Activated CD8-positive, alpha-beta memory T cell treated with anti-CD3 and anti-CD28 coated beads, Interleukin-2, amount 50 U/mL, for 24 hours (primary cell): ENCODE measurements around the gene PER2.
A peak's percentile ranks its signal among the peaks of the same experiment; 100 is the strongest.

Source experiments
- DNase-seq: peaks from one replicate; pipeline ENCODE4 v3.0.0-alpha.2; 2020; ENCODE audit errors: extremely low read depth

Gene PER2

GRCh38 chr2:238308177-238308576 lies 19.8 kb upstream of the PER2 start:
- no peak for DNase-seq

DNA sequence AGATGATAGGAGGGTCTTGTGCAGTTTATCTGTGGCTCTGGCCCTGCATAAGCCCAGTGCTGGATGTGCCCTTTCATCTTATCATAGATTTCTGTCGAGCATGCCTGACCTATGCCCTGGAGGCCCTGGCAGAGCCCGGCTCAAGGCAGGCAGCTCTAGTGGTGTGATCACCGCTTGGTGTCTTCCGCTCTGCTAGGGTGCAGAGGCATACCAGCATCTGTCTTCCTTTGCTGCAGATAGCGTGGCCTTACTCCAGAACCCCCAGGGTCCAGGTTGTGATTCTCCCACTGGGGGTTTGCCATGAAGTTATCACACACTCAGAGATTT lies 18.2 kb upstream of the PER2 start:
- no peak for DNase-seq

DNA sequence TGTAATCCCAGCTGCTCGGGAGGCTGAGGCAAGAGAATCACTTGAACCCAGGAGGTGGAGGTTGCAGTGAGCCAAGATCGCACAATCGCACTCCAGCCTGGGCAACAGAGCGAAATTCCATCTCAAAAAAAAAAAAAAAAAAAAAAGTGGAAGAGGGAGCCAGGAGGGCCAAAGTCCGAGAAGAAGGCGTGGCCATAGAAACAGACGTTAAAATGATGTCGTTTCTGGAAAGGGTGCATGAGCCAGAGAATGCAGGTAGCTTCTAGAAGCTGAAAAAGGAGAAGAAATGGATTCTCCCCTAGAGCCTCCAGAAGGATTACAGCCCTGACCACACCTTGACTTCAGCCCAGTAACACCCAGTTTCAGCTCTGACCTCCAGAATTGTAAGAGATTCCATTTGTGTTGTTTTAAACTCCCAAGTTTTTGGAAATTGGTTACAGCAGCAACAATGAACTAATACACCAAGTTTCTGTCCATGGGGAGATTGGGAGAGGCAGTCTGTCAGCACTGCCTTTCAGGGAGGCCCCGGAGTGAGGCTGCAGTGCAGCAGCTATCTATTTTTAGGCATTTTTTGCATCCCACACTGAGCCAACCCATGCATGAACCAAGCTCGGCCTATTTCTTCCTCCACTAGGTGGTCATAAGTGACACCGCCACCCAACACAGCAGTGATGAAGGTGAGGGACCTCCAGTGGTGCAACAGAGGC lies 17.7 kb upstream of the PER2 start:
- no peak for DNase-seq

GRCh38 chr2:238305092-238305862 lies 16.9 kb upstream of the PER2 start:
- no peak for DNase-seq

DNA sequence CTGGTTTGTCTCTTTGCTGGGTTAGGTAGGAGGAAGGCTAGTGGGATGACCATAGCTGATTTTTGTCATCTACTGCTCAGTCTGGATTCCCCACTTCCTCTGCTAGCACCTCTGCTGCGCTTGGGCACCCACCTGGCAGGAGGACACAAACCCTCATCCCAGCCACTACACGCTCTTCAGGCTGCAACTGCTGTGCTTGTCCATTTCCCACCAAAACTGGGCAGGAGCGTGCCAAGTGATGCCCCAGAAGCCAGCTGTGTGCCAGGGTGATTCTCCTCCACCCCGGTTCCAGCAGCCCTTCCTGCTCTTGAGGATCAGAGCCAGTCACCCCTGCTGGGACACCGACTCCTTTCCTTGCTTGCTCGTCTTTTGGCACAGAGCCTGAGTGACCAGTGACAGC lies 15.7 kb upstream of the PER2 start:
- DNase-seq: no peak

DNA sequence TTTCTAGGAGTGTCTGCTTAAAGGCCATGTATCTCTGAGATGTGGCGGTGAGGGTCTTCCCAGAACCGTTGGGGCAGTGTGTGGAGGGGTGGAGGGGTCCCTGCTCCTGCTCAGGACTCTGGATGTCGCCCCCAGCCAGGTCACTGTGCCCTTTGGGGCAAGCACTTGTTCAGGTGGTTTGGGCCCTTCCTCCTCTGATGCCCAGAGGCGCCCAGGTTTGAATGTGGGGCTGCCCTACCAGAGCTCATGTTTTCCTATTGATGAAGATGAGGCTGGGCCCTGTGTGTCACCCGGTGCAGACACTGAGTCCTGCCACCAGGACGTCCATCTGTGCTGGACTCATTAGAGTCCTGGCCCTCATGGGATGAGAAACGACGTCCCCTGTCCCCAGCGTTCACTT lies 14.3 kb upstream of the PER2 start:
- no peak for DNase-seq

DNA sequence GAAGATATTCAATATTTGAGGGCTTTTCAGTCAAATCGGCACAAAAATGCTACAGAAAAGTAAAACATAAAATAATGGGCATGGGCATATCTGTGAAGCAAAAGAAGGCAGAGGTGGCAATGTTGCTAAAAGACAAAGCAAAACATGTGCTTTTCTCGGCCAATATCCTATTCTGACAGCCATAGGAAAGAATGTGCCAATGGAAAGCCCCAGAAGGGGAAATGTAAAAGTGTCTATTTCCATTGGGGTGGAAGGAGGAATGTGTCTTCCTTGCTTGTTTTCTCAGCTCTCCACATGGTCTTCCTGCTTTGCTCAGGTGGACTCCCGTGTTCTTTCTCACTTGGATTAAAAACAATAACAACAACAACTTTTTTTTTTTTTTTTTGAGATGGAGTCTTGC lies 13.7 kb upstream of the PER2 start:
- no peak for DNase-seq

GRCh38 chr2:238299803-238300202 lies 11.4 kb upstream of the PER2 start:
- no peak for DNase-seq

- DNase-seq: no peak
Observed at GRCh38 chr2:238296638-238297457, 8.4 kb upstream of the PER2 start.

DNA sequence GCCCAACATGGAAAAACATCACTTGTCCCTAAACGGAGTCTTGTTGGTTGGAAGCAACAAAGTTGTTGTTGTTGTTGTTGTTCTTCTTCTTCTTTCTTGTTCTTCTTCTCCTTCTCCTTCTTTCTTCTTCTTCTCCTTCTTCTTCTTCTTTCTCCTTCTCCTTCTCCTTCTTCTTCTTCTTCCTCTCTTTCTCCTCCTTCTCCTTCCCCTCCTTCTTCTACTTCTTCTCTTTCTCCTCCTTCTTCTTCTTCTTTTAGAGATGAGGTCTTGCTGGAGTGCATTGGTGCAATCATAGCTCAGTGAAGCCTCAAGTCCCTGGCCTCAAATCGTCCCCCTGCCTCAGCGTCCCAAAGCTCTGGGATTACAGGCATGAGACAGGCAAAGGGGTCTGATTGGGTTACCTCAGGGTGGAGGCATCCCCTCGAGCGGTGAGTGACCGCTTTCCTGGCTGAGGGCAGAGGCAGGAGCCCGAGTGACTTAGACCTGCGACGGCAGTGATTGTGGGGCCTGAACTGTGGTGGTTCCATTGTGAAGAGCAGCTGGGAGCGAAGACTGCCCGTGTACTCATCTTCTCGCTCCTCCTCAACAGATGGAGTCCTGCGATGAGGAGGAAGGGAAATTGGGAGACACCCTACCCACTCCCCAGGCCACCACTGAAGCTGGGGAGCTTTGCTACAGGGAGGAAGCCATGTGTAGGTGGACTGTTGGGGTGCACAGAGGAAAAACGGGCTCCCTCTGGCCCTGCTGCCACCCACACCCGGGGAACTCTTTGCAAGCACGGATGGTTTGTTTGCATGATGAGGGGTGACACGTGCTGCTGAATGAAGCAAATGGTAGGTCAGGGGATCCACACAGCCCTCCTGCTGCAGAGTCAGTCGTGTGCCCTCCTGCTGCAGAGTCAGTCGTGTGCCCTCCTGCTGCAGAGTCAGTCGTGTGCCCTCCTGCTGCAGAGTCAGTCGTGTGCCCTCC lies 7.0 kb upstream of the PER2 start:
- no peak for DNase-seq

- DNase-seq: no peak
Observed at GRCh38 chr2:238294393-238295143, 6.2 kb upstream of the PER2 start.

DNA sequence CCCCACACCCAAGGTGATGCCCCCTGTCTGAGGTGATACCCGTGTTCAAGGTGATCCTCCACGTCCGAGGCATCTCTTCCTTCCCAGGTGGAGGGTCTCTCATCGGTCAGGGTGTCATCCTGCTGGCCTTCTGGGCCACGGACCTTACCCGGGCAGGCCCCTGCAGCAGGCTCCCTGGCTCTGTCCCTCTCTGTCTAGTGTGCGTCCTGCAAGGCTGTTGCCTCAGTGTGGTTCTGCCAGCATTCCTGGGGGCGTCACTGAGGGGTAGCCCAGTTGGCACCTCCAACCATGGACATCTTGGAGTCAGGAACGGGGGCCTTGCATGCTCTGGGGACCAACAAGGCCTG lies 5.6 kb upstream of the PER2 start:
- DNase-seq: no peak

GRCh38 chr2:238291550-238292281 lies 3.3 kb upstream of the PER2 start:
- no peak for DNase-seq

DNA sequence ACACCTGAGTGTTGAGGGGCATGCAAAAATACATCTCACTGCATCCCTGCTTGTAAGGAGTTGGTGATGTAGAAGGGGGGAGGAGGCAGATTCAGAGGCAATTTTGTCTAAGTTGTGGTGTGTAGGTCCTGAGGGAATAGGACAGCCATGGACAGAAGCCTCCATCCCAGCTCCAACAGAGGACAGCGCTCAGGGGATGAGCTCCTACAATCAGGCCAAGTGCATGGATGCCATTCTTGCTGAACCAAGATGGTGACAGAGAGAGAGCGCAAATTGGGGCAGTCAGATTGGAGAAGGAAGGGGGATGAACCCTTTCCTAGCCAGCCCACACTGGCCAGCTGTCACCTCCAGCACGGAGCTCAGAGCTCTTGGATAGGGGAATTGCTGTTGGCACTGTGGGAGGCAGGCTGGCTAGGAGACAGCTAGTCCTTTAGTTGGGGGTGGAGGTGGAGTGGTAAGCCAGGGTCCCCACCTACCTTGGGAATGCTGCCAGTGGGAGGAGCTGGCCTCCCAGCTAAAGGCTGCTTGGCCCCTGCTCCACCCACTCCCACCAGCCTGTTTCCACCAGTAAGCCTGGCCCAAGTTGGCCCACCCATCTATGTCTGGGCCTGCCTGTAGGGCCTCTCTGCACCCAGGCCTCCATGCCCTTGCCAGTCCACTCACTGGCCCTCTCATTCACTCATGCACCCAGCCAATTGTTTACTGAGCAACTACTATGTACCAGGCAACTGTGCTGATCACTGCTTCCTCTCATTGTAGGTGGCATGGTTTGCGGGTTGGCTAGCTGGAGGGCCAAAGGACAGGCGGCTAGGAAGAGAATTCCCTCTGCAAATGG lies 2.5 kb upstream of the PER2 start:
- no peak for DNase-seq

- DNase-seq: peak; percentile 3
Observed at GRCh38 chr2:238290091-238290509, 1.7 kb upstream of the PER2 start.

- DNase-seq: no peak
Observed at GRCh38 chr2:238289574-238289973, 1.2 kb upstream of the PER2 start.

DNA sequence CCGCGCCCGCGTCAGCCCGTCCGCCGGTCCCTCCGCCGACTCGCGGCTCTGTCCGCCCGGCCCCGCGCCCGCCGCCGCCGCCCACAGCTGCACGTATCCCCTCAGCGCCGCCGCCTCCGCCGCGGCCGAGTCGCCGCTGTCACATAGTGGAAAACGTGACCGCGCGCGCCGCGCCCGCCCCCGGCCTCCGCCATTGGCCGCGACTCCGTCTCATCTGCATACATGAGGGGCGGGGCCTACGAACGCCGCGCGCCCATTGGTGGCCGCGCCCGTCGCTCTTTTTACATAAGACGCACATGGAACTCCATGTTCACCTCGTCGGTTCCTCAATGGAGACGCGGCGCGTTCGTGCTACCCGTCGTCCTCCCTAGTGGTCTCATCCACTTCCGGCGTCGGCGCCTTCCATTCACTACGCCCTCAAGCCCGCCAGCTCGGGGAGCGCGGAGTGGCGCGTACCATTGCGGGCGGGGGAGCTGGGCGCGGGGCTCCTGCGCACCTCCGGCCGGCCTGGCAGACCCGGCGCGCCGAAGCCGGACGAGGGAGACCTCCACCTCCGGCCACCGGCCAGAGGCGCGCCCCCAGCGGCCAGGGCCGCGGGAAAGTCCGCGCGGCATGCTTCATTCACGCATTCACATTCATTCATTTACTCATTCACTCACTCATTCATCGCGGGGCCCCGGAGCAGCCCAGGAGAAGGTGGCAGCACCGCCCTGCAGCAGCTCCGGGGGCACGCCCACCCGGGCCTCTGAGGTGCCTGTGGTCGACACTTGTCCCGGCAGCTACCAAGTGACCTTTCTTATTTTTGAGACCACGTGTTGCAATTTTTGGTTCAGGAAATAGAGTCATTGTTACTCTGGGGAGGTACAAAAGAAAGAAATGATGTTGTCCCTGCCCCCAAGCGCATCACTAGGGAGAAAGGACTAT lies 502 bp upstream of the PER2 start:
- DNase-seq: peak; percentile 86
